Measurements from ENCODE around the gene SPG11. TPM values are rescaled to one million over a fixed set of nuclear protein-coding genes. Genes with fewer than 3 reads are reported as not detected.
"Not testable (repeated sequence)": the region's sequence is repeated elsewhere in the genome, so short reads cannot be mapped to it uniquely, and the experiment has no call there.

The SPG11 gene
- total RNA-seq, 1 donor from 2014 or later, result 88.0 TPM

- DNase-seq (ENCODE audit: low spot score) (no peak), ATAC-seq (no peak)
- intact Hi-C loops (cut with DNase I), result no loop called here
Observed at GRCh38 chr15:44580105-44580504, 83.4 kb downstream of the SPG11 start.

GRCh38 chr15:44574734-44575133, 88.7 kb downstream of the SPG11 start:
- ATAC-seq, result no peak
- DNase-seq (ENCODE audit: low spot score), result no peak
- intact Hi-C loops (cut with DNase I), result no loop called here

- no peak for ATAC-seq
- intact Hi-C loops (cut with DNase I), result no loop called here
- no peak for DNase-seq (ENCODE audit: low spot score)
Observed at GRCh38 chr15:44573386-44573785, 90.1 kb downstream of the SPG11 start.

GRCh38 chr15:44570361-44570760, 93.1 kb downstream of the SPG11 start:
- DNase-seq (ENCODE audit: low spot score), result no peak
- ATAC-seq, result no peak
- intact Hi-C loops (cut with DNase I), result no loop called here

GRCh38 chr15:44569316-44569715, 94.1 kb downstream of the SPG11 start:
- intact Hi-C loops (cut with DNase I), result no loop called here
- no peak for ATAC-seq
- DNase-seq (ENCODE audit: low spot score), result no peak

GRCh38 chr15:44568338-44568737, 95.1 kb downstream of the SPG11 start:
- DNase-seq (ENCODE audit: low spot score) (no peak), ATAC-seq (no peak)
- intact Hi-C loops (cut with DNase I), result no loop called here

GRCh38 chr15:44566155-44566540, 97.3 kb downstream of the SPG11 start:
- ATAC-seq, result no peak
- intact Hi-C loops (cut with DNase I), result no loop called here
- DNase-seq (ENCODE audit: low spot score), result no peak

- intact Hi-C loops (cut with DNase I), result no loop called here
- ATAC-seq (no peak), DNase-seq (ENCODE audit: low spot score) (no peak)
Observed at GRCh38 chr15:44565387-44566154, 97.9 kb downstream of the SPG11 start.

GRCh38 chr15:44560926-44561325, 102.5 kb downstream of the SPG11 start:
- ATAC-seq; DNase-seq (ENCODE audit: low spot score); intact Hi-C loops (cut with DNase I): not testable (repeated sequence)

GRCh38 chr15:44554934-44555723, 108.3 kb downstream of the SPG11 start:
- intact Hi-C loops (cut with DNase I), result no loop called here
- no peak for DNase-seq (ENCODE audit: low spot score)
- ATAC-seq, result no peak

- intact Hi-C loops (cut with DNase I), result no loop called here
- DNase-seq (ENCODE audit: low spot score), result no peak
- no peak for ATAC-seq
Observed at GRCh38 chr15:44550734-44551133, 112.7 kb downstream of the SPG11 start.

- no peak for DNase-seq (ENCODE audit: low spot score)
- ATAC-seq, result no peak
- intact Hi-C loops (cut with DNase I), result no loop called here
Observed at GRCh38 chr15:44550256-44550655, 113.2 kb downstream of the SPG11 start.

- DNase-seq (ENCODE audit: low spot score); intact Hi-C loops (cut with DNase I); ATAC-seq: not testable (repeated sequence)
Observed at GRCh38 chr15:44549152-44549551, 114.3 kb downstream of the SPG11 start.

GRCh38 chr15:44545913-44546802, 117.3 kb downstream of the SPG11 start:
- DNase-seq (ENCODE audit: low spot score) (no peak), ATAC-seq (no peak)
- intact Hi-C loops (cut with DNase I), result no loop called here

GRCh38 chr15:44544745-44545144, 118.7 kb downstream of the SPG11 start:
- DNase-seq (ENCODE audit: low spot score); ATAC-seq; intact Hi-C loops (cut with DNase I): not testable (repeated sequence)

- DNase-seq (ENCODE audit: low spot score) (no peak), ATAC-seq (no peak)
- intact Hi-C loops (cut with DNase I), result no loop called here
Observed at GRCh38 chr15:44542596-44542995, 120.9 kb downstream of the SPG11 start.

GRCh38 chr15:44541282-44541958, 122.0 kb downstream of the SPG11 start:
- no peak for ATAC-seq
- DNase-seq (ENCODE audit: low spot score), result no peak
- intact Hi-C loops (cut with DNase I), result no loop called here

GRCh38 chr15:44537735-44538240, 125.7 kb downstream of the SPG11 start:
- DNase-seq (ENCODE audit: low spot score) (no peak), ATAC-seq (no peak)
- intact Hi-C loops (cut with DNase I), result no loop called here

Measured in sciatic nerve (tissue), 2 donors.